HG02973 (cell line): ENCODE measurements around the gene MAPK8IP3.

Source experiments
- ATAC-seq: cut with Tn5 transposase; IDR thresholded peaks from one replicate; pipeline ENCODE4 v1.9.1; 2021; ENCODE audit warnings: moderate library complexity; ENCODE audit not compliant: unreplicated experiment

MAPK8IP3 gene

GRCh38 chr16:1740234-1740633, 34.2 kb downstream of the MAPK8IP3 start:
- ATAC-seq = no peak

GRCh38 chr16:1740781-1741490, 34.9 kb downstream of the MAPK8IP3 start:
- ATAC-seq = no peak

GRCh38 chr16:1741553-1742165, 35.7 kb downstream of the MAPK8IP3 start:
- no peak for ATAC-seq

DNA sequence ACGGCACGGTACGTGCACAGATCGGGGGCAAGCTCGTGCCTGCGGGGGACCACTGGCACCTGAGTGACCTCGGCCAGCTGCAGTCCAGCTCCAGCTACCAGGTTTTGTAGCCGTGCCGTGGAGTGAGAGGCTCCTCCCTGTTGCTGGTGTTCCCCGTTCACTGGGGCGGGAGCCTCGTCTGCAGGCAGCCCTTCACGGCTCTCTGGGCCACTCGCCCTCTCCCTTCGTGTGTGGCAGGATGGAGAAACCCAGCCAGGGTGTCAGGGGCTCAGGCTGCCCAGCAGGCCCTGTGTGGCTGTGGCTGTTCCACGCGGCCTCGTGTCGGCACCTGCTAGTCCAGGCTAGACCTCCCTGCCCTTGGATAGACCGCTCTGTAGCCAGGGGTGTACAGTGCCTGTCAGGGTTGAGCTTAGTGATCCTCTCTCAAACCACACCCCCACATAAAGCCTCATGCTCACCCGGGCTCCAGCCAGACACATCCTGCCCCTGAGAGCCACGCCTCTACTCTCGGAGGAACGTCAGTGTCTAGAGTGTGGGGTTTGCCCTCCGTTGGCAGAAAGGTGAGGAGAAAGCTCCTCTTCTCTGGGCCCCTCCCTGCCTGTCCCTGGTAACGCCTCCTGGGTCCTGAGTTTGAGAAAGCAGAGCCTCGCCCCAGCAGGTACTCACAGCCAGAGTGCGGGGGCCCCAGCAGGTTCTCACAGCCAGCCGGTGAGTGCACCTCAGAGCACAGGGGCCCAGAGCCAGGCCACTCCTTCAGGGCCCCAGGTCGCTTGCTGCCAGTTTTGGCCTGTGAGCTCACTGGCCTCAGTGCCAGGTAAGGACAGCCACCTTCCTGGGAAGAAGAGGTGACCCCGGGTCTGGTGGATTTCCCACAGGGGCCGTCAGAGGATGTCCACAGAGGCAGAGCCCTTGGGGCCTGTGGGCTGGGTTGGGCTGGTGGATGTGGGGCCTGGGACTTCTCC, 37.7 kb downstream of the MAPK8IP3 start:
- no peak for ATAC-seq

DNA sequence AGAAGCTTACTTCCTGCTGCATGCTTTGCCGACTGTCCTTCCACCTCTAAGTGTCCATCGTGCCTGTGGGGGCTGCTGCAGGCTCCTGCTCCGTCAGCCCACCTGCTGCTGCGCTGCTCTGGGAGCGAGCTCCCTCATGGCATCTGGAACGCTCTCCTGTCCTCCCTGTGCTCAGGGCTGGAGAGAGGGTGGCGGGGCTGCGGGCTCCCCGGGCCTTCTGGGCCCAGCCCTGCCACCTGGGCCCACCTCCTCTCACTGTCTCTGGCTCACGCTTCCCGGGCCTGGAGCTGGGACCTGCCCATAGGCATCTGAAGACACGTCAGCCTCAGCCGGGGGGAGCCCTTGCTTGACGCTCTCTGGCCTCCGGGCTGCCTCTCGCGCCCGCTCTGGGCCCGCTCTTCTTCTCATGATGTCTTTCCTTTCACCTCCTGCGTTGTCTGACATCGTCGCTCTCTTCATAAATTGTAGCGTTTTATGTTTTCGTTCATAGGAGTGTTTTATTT, 38.4 kb downstream of the MAPK8IP3 start:
- ATAC-seq = no peak

DNA sequence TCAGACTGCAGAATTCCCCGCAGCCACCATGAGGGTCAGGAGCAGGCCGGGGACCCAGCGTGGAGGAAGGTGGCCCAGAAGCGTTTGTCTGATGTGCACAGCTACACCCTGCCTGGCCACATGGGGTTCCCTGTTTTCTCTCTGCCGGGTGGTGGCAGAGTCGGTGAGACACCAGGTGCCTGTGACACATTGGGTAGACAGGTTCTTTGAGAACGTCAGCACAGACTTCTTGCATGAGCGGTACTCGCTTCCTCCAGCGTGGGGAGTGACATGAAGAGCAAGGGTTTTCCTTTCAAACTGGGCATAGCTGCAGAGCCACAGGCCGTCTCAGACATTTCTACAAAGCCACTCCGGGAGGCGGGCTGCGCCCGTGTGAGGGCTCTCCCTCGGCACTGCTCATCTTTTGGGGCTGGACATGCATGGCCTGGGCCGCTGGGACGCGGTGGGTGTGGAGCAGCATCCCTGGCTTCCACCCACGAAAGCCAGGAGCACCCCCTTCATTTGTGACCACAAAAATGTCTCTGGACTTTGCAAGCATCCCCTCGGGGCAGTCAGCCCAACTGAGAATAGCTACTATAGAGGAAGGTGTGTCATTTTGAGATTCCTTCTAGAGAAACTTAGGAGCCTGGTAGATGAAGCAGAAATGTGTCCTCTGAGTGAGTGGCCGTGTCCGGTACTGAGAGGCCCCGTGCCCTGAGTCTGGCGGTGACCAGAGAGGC, 39.3 kb downstream of the MAPK8IP3 start:
- no peak for ATAC-seq

DNA sequence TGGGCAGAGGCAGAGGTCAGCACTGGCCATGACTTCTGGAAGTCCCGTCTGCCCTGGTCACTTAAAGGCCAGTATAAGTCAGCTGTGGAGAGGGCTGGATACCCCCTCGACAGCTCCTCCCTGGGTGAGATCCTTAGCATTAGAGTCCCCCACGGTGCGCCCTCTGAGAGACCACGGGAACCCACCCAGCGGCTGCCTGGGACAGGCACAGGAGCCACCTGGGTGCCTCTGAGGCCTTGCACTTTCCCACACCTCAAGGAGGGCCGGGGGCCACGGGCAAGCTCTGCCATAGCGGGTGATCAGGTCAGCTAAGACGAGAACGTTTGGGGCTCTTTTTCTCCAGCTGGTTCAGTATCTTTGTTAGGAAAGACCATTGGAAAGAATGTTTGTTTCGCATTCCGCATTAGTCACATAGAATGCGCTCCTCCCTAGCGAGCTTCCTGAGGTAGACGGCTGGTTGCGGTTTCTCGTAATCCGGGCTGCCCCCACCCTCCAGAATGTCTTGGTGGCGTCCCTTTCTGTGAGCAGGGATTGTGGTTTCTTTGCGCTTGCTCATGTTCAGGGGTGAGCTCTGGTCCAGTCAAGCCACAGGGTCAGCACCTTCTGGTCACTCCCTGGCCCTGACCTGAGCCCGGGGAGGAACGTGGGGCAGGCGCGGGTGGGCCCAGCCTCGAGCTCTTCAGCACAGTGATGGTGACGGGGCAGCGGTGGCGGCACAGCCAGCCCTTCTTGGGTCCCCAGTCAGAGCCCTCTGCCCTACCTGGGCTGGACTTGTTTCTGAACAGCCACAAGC, 40.1 kb downstream of the MAPK8IP3 start:
- ATAC-seq = no peak

- no peak for ATAC-seq
Measured at GRCh38 chr16:1746693-1747195, 40.7 kb downstream of the MAPK8IP3 start.

GRCh38 chr16:1747934-1748333, 41.9 kb downstream of the MAPK8IP3 start:
- no peak for ATAC-seq

GRCh38 chr16:1749152-1750117, 43.4 kb downstream of the MAPK8IP3 start:
- ATAC-seq = no peak

GRCh38 chr16:1751946-1752345, 46.0 kb downstream of the MAPK8IP3 start:
- no peak for ATAC-seq

DNA sequence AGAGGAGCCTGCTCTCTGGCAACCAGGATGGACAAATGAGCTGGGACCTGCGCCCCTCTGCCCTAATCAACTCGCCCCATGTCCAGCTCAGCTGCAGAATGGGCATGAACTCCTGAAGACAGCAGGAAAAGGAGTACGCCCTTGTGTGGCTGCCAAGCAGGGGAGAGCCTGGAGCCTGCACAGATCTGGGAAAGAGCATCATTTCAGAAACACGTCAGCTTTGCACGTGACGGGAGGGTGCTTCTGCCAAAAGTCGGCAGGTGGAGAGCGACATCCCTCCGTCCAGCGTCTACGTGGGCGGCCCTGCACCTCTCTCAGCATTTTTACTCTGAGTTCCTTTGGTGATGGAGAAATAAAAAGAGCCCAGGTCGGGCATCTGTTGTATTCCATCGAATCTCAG, 46.9 kb downstream of the MAPK8IP3 start:
- ATAC-seq = no peak

DNA sequence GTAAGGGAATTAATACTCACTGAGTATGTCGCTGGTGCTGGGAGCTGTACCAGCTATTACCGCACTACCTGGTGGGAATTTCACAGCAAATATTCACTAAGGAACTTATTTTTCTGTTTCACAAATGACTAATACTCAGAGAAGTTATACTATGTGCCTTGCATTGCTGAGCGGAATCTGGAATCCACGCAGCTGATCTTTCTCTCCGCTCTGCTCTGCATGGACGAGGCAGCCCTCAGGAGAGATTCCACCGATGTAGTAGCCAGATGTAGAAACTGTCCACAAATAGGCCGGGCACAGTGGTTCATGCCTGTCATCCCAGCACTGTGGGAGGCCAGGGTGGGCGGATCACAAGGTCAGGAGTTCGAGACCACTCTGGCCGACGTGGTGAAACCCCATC, 48.2 kb downstream of the MAPK8IP3 start:
- no peak for ATAC-seq

GRCh38 chr16:1757714-1758461, 51.9 kb downstream of the MAPK8IP3 start:
- no peak for ATAC-seq

DNA sequence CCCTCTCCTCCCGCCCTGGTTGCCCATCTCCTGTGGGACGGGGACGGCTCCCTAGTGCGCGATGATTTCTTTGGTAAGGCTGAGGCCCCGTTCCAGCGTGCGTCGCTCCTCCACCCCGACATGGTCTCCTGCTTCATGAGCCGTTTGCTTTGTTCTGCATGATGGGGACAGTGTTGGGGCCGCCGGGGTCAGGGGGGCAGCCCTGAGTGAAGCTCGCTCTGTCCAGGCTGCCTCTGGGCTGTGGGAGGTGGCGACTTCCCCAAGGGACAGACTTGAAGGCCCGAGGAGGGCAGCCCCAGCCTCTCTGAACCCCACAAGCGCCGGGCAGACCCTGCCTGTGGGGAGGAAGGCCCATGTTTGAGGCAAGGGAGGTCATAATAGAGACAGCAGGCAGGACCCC, 52.9 kb downstream of the MAPK8IP3 start:
- ATAC-seq = no peak

GRCh38 chr16:1759511-1759910, 53.5 kb downstream of the MAPK8IP3 start:
- ATAC-seq = no peak

GRCh38 chr16:1760911-1761310, 54.9 kb downstream of the MAPK8IP3 start:
- ATAC-seq = no peak

- ATAC-seq = no peak
Measured at GRCh38 chr16:1761751-1762150, 55.8 kb downstream of the MAPK8IP3 start.
